Measurements from ENCODE around the gene FLT1. TPM values are rescaled to one million over a fixed set of nuclear protein-coding genes. Genes with fewer than 3 reads are reported as not detected.

The FLT1 gene
- total RNA-seq, 1 experiment from 2014 or later, result 0.25 TPM

- intact Hi-C loops (cut with micrococcal nuclease), result no loop called here
- H4K20me1 ChIP-seq (ENCODE audit: insufficient read depth), result no peaks in the 10 kb centered on the region
- CTCF ChIA-PET, result interaction anchor here (1.1 kb wide), 1 partner anchor 313 kb away, joined by 4 read pairs; no protein-coding TSS in a partner anchor
Measured at GRCh38 chr13:28483313-28483931, 11.5 kb downstream of the FLT1 start.

GRCh38 chr13:28479005-28479404, 15.9 kb downstream of the FLT1 start:
- RAD21 ChIA-PET (ENCODE audit: low non-redundant PET in 1 of 2, low total read pairs in 2 of 2, uncharacterized antibody in 2 of 2, unreplicated experiment in 2 of 2), result no interaction called here
- Histone ChIP-seq H3K4me1 (ENCODE audit: control insufficient read depth in 1 of 2, insufficient read depth in 2 of 2, low read length in 2 of 2) (peaks cover 2 to 11% of the 10 kb centered on the region in 2 experiments; a peak in 3 of 4 replicates), H3K9me3 (ENCODE audit: control insufficient read depth in 1 of 2, insufficient read depth in 1 of 2, low read depth in 1 of 2, low read length in 2 of 2) (no peaks in the 10 kb centered on the region), H4K20me1 (ENCODE audit: insufficient read depth) (no peaks in the 10 kb centered on the region), H3K27me3 (ENCODE audit: insufficient read depth, low read length) (no peaks in the 10 kb centered on the region), H3K4me2 (ENCODE audit: low read length) (no peak overlapping the region), H3K4me3 (replicated peaks in 1 of 2; ENCODE audit: low read depth in 1 of 2, low read length in 2 of 2) (no peak overlapping the region), H3K79me2 (ENCODE audit: insufficient read depth, low read length) (no peaks in the 10 kb centered on the region), H3K27ac (ENCODE audit: low read depth, low read length) (no peak overlapping the region), H3K36me3 (ENCODE audit: control insufficient read depth in 1 of 2, insufficient read depth in 2 of 2, low read length in 2 of 2) (no peaks in the 10 kb centered on the region), H3K9me2 (ENCODE audit: insufficient read depth) (no peaks in the 10 kb centered on the region), H2AFZ (ENCODE audit: low read depth, low read length, poor library complexity, severe bottlenecking) (no peak overlapping the region), H3K9ac (ENCODE audit: low read length) (no peak overlapping the region)
- no TSS peak for BruUV-seq (replicated peaks)
- POLR2A ChIA-PET, result no interaction called here
- no peak for ATAC-seq
- intact Hi-C loops (cut with micrococcal nuclease), result no loop called here
- TF ChIP-seq SP1 (IDR thresholded peaks at IDR 0.05; ENCODE audit: low read depth) (no peak), TCF7L2 (IDR thresholded peaks at IDR 0.05; ENCODE audit: borderline replicate concordance, extremely low read depth, insufficient read depth, insufficient read length) (no peak), FOSL1 (IDR thresholded peaks at IDR 0.05; ENCODE audit: low read depth) (no peak), ELF1 (IDR thresholded peaks at IDR 0.05; ENCODE audit: borderline replicate concordance, low read depth) (no peak), ZFX (IDR thresholded peaks at IDR 0.05) (no peak), SRF (IDR thresholded peaks at IDR 0.05; ENCODE audit: low read depth) (no peak), CTCF (IDR thresholded peaks at IDR 0.05 in 2 of 3, conservative IDR thresholded peaks at IDR 0.05 in 1 of 3; ENCODE audit: borderline replicate concordance in 1 of 3, insufficient read depth in 1 of 3, low read depth in 2 of 3, low read length in 2 of 3) (no peak), ZBTB33 (IDR thresholded peaks at IDR 0.05; ENCODE audit: extremely low read depth, insufficient replicate concordance, low read length) (no peak), POLR2A (IDR thresholded peaks at IDR 0.05; ENCODE audit: borderline replicate concordance, extremely low read depth, insufficient read depth, insufficient read length) (no peak), EZH2 (IDR thresholded peaks at IDR 0.05) (no peak), YY1 (IDR thresholded peaks at IDR 0.05; ENCODE audit: extremely low read depth, insufficient replicate concordance, low read depth, low read length) (no peak), MAX (IDR thresholded peaks at IDR 0.05) (no peak), JUND (IDR thresholded peaks at IDR 0.05) (no peak), EGR1 (IDR thresholded peaks at IDR 0.05; ENCODE audit: low read depth) (no peak)
- DNase-seq (ENCODE audit: low read depth, low spot score), result no peak
- CTCF ChIA-PET, result no interaction called here

More at GRCh38 chr13:28483313-28483931, 11.5 kb downstream of the FLT1 start:
- no peak for TF ChIP-seq SIN3A (IDR thresholded peaks at IDR 0.05; ENCODE audit: low read depth)
- TF ChIP-seq RAD21 (IDR thresholded peaks at IDR 0.05; ENCODE audit: low read depth), result 0 out of 2 replicates have a peak, but pooled peaks have one; percentile 4
- BruUV-seq (replicated peaks), result no TSS peak
- Histone ChIP-seq H2AFZ (ENCODE audit: low read depth, low read length, poor library complexity, severe bottlenecking) (no peak overlapping the region), H3K4me2 (ENCODE audit: low read length) (no peak overlapping the region), H3K27me3 (ENCODE audit: insufficient read depth, low read length) (no peaks in the 10 kb centered on the region), H3K79me2 (ENCODE audit: insufficient read depth, low read length) (no peaks in the 10 kb centered on the region), H3K4me3 (replicated peaks in 1 of 2; ENCODE audit: low read depth in 1 of 2, low read length in 2 of 2) (no peak overlapping the region), H3K4me1 (ENCODE audit: control insufficient read depth in 1 of 2, insufficient read depth in 2 of 2, low read length in 2 of 2) (no peaks in the 10 kb centered on the region), H3K9me2 (ENCODE audit: insufficient read depth) (no peaks in the 10 kb centered on the region), H3K36me3 (ENCODE audit: control insufficient read depth in 1 of 2, insufficient read depth in 2 of 2, low read length in 2 of 2) (no peaks in the 10 kb centered on the region), H3K9me3 (ENCODE audit: control insufficient read depth in 1 of 2, insufficient read depth in 1 of 2, low read depth in 1 of 2, low read length in 2 of 2) (no peaks in the 10 kb centered on the region), H3K9ac (ENCODE audit: low read length) (no peak overlapping the region), H3K27ac (ENCODE audit: low read depth, low read length) (no peak overlapping the region)
- DNase-seq (ENCODE audit: low read depth, low spot score), result no peak
- POLR2A ChIA-PET, result no interaction called here
- no peak for ATAC-seq
- RAD21 ChIA-PET (ENCODE audit: low non-redundant PET in 1 of 2, low total read pairs in 2 of 2, uncharacterized antibody in 2 of 2, unreplicated experiment in 2 of 2), result no interaction called here
